ENCODE data around the gene TOX4. TPM values are rescaled to one million over a fixed set of nuclear protein-coding genes. Genes with fewer than 3 reads are reported as not detected.
"Not testable (repeated sequence)": the region's sequence is repeated elsewhere in the genome, so short reads cannot be mapped to it uniquely, and the experiment has no call there.

TOX4 gene
- 15.9 and 19.2 TPM in 2 replicates for total RNA-seq

DNA sequence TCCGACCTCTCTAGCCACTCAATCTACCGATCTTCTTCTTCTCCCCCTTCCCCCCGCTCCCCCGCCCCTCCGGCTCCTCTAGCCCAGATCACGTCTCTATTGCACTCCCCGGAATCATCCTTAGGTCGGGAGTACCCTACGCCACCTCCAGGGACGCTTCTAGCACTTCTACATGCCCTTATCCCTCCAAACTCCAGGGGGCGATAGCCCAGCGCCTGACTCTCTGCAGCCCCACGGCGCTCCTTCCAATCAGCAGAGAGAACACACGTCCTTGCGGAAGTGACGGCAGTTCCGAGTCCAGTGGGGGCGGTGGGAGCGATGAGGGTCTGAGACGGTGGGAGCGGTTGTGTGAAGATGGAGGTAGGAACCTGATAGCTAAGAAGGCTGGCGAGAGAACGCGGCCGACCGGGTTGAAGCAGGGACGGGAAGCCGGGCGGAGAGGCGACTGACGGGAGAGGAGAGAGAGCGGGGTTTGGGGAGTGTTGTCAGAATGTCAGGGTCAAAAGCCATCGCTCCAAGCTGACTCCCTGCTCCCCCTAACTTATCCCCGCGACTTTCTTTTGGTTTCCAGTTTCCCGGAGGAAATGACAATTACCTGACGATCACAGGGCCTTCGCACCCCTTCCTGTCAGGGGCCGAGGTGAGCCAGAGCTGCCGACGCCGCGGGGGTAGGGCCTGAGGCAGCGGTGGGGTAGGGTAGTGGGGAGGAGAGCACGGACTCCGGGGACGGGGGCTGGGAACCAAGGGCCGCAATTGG lies at the start of gene TOX4, which contains the start of gene RAB2B:
Gene TOX4 (plus strand): TSS at position 271 of the 757 bp plus-strand sequence. CDS start 84 bp downstream, at position 355.
Gene RAB2B (minus strand): TSS at position 35 of the 757 bp plus-strand sequence. CDS start 87 bp downstream, outside the sequence.
- peak; percentile 99 for DNase-seq (ENCODE audit: low read depth in 2 of 2)

DNA sequence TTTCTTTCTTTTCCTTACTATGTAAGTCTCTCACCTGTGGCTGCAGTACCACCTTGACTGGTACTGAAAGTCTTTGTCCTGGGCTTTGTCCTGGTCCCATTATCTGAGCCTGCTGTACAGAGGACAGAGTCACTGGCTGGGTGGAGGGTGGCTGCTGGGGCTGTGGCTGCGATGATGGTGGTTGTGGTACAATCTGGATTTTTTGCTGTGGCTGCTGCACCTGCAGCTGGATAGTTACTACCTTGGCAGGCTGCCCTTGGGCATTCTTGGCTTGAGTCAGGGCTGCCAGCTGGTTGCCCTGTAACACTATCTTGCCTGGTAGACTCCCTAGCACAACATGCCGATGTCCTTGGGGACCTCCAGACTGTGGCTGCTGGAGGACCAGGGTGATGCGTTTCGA lies 48.1 kb upstream of the TOX4 start:
- DNase-seq (ENCODE audit: low read depth in 2 of 2): no peak

DNA sequence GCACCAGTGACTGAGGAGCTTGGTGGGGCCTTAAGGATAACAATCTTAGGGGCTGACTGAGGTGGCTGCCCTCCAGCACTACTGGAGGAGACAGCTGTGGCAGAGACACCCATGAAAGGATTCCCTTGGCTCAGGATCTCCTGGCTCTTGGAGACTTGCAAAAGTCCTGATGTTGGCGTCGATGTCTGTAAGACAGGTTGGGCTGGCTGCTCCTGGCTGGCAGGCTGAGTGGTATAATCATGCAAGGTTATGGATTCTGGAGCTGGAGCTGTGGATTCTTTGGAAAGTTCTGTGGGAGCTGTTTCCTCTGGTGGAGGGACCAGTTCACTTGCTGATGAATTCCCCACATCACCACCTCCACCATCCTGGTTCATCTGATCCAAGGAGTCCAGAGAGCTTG lies 45.9 kb upstream of the TOX4 start:
- no peak for DNase-seq (ENCODE audit: low read depth in 2 of 2)

DNA sequence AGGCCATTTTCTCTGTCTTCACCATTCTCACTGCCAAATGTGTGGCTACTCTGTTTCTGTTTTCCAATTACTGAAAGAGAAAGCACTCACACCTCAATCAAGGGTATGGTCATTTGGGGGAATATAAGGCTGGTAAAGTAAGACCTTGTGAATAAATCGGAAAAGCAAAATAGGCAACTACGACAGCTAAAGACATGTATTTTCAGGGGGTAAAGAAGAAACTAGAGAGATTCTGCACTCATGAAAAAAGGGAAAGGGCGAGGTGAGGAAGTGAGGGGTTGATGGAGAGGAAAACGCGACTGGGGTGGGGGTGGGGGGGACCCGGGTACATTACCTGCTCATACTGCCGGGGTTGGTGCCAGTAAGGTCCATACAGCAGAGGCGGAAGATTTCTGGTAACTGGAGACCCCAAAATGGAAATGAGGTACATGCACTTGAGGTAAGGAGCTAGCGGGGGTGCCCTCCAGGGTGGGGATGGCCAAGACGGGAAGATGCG lies 40.4 kb upstream of the TOX4 start:
- peak in 1 of 2 donors; percentile 3 for DNase-seq (ENCODE audit: low read depth in 2 of 2)

DNA sequence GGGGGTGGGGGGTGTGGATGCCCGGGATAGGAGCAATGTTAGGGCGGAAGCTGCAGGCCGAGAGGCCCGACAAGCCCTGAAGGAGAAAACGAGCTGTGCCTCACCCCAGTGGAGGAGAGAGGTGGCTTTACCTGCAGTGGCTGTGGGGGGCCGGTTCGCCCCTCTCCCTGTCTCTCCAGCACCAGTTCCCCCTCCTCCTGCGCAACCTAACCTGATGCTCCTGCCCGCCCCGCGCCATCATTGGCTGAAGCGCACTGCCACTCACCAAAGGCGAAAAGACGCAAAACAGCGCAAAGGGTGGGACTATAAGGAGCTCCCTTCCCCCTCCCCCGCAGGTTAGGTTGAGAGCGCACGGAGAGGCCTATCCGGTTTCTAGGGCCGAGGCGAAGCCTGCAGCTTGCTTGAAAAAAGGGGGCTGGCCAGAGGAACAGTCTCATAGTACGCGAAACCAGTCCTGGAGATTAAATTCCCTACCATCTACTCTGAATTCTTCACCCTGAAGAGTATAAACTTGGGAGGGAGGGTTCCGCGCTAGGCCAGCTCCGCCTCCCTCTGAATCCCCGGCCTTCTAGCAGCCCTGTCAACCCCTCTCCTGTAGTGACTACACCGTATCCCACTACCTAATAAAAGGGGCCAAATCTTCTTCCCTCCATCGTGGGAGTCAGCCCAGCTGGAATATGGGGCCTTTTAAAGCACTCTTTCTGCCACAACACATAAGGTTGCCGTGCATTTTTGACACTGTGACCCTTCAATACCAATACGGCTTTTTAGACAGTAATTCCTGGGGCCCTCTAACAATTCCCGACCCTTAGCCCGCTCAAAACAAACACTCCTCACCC lies 39.7 kb upstream of the TOX4 start:
- DNase-seq (ENCODE audit: low read depth in 2 of 2): peak; percentile 99

DNA sequence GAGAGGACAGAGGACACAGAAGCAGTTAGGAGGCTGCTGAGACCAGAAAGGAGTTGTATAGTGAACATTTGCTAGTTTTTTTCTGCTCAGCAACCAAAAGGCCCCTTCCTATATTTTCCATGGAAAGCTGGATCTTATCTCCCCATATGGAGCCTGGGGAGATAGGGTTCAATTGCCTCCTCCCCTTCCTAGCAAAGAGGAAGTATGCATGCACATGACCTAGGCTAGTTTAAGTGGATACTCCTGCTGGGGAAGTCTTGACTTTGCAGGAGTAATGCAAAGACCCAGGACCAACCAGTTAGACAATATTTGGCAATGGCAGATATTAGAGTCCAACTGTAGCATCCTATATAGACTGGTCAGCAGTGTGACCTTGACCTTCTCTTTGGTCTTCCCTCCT lies 36.1 kb upstream of the TOX4 start:
- DNase-seq (ENCODE audit: low read depth in 2 of 2): no peak

DNA sequence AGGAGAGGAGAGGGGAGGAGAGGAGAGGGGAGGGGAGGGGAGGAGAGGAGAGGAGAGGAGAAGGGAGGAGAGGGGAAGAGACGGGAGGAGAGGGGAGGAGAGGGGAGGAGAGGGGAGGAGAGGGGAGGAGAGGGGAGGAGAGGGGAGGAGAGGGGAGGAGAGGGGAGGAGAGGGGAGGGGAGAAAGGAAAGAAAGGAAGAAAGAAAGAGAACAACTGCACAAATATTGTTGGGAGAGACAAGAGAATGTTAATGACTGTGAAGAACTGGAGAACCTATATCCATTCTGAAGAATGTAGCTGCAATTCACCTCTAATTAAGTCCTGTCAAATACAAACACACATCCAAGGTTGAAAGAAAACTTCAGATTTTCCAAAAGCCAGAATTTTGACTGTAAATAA lies 34.3 kb upstream of the TOX4 start:
- DNase-seq (ENCODE audit: low read depth in 2 of 2): not testable (repeated sequence)

DNA sequence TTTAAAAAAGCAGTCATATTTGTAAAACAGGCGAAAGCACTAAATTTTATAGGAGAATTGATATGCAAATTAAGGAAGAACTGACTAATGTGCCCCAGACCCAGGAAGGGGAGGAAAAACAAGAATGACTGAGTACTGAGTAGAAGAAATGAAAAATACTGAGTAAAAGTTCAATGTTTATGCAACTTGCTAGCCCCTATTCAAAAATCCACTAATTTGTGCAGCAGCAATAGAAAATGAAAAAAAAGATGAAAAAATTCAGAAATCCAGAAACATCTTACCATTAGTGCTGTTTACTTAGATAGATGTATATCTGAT lies 27.1 kb upstream of the TOX4 start:
- no peak for DNase-seq (ENCODE audit: low read depth in 2 of 2)

DNA sequence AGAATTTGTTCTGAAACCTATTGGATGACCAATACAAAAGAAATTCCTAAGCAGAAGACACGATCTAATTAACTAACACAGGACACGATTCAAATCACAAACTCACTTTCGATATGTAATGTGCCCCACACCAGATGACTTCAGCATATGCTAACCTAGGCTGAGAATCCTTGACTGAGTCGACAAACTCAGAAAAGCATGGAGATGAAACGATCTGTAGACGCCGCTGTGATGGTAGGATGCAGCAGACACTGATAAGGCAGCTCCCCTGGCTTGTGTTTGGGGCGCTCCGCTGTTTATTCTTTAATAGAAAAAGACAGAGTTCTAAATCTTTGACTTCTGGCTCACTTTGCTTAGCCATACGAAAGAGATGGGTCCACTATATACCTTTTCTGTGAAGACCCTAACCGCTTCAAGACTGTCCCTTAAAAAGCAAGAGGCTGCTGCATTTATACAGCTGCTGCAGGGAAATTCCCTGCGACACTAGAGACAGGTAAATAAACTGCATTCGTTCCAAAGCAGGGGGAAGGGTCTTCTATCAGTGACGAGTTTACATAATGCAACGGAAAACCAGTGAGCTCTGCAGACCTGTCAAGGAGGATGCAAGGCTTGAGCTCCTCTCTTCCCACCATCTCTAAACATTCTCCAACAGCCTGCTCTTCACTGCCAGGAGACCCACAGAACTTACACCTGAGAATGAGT lies 22.0 kb upstream of the TOX4 start:
- peak; percentile 5 to 17 for DNase-seq (ENCODE audit: low read depth in 2 of 2)

DNA sequence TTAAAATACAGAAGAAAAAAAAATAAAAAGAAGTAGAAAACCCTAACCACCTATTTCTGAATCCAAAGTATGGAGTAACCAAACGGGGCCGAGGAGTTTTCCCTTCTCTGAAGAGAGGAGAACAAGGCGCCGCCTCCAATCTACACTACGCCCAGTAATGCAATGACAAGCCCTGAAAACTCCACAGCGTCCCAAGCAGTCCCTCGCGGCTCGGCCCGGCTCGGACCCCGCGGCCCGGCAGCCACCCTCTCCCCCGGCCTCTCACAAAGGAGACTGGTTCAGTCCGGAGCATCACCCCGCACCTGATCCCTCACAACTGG lies 21.4 kb upstream of the TOX4 start:
- DNase-seq (ENCODE audit: low read depth in 2 of 2): no peak

DNA sequence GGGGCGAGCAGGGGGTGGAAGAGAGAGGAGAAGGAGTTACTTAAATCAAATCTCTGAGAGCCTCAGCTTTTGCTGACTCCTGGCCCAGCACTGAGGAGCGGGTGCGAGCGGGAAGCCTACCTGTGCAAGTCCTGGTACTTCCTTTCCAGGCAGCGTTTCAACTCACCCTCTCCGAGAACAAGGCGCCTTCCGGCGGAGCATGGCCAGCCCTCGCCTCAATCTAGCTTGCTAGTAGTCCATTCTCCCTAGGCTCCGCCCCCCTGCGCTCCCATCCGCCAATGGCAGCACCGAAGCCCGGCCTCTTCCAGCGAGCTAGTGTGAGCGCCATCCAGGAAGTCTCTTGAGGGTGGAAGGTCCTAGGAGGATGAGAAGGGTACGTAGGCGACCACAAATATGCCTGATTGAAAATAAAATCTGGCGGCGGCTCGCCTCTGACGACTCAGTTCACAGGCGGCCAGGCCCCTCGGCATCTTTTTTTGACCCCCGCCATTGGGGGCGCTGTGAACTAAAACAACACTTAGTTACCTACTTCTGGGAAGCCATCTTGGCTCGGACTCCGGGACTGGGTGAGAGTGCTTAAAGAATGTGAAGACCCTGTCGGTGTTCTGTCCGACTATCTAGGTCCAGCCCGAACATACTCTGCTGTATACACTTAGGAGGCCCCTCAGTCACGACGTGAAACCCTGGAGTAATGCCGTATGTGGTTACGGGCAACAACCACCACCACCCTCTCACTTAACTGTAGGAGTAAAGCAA lies 20.9 kb upstream of the TOX4 start, which contains the start of gene CHD8:
Gene CHD8 (minus strand): TSS at position 212 of the 756 bp plus-strand sequence. CDS start 24,480 bp downstream, outside the sequence.
- DNase-seq (ENCODE audit: low read depth in 2 of 2): peak; percentile 100

DNA sequence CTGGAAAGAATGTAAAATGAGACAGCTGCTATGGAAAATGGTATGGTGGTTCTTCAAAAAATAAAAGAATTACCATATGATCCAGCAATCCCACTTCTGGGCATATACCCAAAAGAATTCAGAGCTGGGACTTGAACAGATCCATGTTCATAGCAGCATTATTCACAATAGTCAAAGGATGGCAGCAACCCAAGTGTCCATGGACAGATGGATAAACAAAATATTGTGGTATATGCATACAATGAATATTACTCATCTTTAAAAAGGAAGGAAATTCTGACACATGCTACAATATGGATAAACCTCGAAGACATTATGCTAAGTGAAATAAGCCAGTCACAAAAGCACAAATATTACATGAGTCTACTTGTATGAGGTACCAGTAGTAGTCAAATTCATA lies 9.4 kb upstream of the TOX4 start:
- DNase-seq (ENCODE audit: low read depth in 2 of 2): peak; percentile 84 to 96

DNA sequence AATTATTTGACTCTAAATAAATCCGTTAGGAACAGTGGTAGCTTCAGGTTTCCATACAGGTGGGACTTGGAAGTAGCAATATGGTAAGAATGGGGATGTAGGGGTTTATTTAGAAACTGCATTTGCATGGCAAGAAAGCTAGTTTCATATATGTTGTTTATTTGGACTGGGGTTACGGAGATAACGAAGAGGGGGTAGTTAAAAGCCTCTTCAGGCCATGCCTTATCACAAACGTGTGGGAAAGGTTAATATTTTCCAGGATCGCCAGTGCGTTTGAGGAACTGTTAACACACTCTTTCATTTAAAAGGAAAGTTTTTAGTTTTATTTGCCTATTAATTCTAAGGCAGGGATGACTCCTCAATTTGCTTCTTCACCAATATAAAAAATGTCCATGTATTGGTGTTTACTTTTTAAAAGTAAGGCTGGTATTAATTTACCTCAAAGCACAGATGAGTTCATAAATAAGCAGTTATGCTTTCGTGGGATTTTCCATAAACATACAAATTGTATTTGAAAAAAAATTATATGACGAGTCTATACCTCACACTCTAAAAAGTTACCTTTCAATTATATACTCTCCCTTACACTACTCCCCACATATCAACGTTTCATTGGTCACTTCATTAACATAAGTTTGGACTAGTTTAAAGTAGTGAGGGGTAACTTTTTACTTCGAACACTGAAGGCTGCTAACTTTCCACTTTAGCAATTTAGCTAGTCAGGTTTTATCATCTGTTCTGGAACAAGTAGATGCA lies 1.1 kb upstream of the TOX4 start:
- DNase-seq (ENCODE audit: low read depth in 2 of 2): no peak

DNA sequence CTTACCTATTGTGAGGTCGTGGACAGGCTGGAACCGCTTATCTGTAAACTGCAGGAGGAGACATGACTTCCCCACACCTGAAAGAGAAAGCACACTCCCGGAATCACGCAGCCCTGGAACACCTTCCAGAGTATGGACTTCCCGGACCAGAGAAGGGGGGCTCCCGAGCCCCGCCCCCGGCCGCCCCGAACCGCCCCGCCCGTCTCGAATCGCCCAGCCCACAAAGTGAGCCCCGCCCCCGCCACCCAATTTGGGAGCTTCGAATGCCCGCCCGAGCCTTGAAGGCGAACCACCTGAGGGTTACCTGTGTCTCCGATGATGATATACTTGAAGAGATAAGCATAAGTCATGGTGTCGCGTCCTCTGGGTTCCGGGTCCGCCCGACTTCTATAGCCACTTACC lies 471 bp upstream of the TOX4 start:
- DNase-seq (ENCODE audit: low read depth in 2 of 2): peak; percentile 80 to 89

DNA sequence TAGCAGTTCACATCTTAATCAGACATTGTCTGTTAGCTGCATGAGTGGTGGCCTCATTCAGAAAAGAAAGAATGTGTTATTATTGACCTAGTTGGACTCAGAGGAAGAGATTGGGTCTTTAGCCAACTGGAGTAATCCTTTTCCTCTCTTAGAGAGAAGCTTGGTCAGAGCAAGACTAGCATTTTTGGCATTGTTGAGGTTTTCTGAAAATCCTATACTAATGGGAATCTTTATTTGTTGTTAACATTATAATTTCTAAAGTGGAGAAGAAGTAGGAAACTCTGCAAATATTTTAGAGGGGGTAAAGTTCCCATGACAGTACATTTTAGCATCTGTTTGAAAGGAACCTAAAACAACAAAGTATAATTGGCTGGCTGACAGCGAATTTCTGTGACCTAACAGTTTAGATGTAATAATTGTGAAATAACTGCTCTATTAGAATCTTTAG lies 9.7 kb downstream of the TOX4 start:
- no peak for DNase-seq (ENCODE audit: low read depth in 2 of 2)

DNA sequence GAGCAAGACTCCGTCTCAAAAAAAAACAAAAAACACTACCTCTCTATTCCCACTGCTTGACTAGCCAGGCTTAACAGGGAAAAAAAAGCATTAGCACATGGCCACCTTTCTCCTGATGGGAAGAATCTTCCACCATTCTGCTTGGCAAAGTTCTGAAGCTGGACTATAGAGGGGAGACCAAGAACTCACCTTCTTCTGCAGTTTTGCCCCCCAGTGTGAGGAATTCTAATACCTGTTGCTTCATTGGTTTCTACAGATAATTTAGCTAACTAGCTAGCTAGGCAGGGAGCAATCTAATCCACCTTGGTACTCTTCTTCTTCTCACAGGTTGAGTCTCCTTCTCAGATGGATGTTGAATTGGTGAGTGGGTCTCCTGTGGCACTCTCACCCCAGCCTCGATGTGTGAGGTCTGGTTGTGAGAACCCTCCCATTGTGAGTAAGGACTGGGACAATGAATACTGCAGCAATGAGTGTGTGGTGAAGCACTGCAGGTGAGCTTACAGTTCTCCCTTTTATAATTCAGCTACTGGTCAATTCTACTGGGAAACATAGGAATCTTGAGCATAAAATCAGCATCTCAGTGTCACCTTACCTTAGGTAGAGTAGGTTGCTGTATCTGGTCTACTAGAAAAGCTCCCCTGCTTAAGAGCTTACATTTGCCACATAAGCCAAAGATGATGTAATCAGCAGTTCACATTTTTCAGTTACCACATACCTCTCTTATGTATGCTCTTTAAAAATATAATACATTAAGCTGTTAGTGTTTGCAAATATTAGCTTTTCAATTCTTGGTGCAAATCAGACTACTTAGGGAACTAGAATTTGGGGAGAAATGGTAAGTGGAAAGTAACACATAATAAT lies 18.1 kb downstream of the TOX4 start:
- no peak for DNase-seq (ENCODE audit: low read depth in 2 of 2)

DNA sequence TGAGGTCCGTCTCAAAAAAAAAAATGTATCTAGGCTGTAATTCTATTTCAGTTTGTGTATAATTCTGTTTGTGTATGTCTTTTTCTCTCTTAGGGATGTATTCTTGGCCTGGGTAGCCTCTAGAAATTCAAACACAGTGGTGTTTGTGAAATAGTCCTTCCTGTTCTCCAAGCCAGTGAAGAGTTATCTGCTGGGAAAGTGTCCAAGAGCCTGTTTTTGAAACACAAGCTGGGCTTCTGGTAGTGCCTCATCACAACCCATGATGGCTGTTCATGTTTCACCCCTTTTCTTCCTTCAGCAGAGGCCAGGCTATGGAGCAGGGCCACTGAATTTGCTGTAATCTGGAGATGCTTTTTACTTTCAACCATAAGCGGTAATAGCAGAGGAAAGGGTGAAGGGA lies 19.5 kb downstream of the TOX4 start:
- peak; percentile 6 to 41 for DNase-seq (ENCODE audit: low read depth in 2 of 2)

DNA sequence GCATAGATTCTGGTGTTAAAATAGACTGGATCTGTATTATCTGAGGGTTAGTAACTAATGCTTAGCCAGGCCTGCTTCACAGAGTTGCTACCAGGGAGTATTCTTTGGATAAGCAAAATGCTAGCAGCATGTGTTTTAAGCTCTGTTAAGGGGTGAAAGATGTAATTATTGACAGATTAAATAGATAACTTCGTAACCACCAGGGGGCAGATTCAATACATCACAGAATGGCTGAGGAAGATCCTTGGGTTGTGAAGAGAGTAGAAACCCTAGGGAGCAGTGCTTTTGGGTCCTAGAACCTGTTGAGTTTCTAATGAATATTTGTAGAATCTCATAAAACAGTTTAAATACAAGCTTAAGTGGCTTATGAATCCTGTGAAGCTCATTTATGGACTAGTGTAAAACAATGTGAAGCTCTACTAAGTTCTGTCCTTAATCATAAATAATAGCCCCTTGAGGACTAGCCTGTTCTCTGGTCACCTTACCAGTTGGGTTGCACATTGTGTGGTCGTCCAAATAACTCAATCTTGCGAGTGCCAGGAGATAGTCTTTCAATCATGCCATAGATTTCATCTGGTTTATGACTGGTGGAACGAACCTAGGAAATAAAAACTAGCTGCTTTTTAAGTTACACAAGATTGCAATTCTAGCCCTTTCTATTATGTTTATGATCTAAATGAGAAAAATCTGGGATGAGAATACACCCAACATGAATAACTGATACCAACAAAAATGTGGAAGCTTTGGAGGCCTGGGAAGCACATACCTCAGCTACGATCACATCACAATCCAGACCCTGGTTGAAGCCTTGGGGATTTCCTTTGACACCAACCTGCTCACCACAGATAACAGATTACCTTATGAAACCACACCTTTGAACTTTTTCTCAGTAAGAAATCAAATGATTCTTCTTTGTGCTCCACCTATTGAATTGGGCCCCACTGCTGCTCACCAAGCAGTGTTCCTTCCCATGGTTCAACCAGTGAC lies 21.8 kb downstream of the TOX4 start:
- DNase-seq (ENCODE audit: low read depth in 2 of 2): peak; percentile 58 to 63

Measured in lung microvascular endothelial cell (primary cell).